Mucosa of gallbladder (tissue), 1 donor: ENCODE results near the gene TJP2. TPM values are rescaled to one million over a fixed set of nuclear protein-coding genes. Genes with fewer than 3 reads are reported as not detected.
"Not testable (repeated sequence)": the region's sequence is repeated elsewhere in the genome, so short reads cannot be mapped to it uniquely, and the experiment has no call there.

Experiments used
- DNase-seq: peaks from one replicate; pipeline ENCODE4 v3.0.0-alpha.2; 2020; ENCODE audit warnings: low spot score
- total RNA-seq: library from RNA; stranded (reverse); gene quantifications from one replicate; pipeline ENCODE4 v1.2.1, GENCODE V29; 2021
- donor health status: DM: no; HTN: no; CAD: no.

The TJP2 gene
- total RNA-seq, 1 donor from 2014 or later, result 116 TPM

- no peak for DNase-seq
Measured at GRCh38 chr9:69292078-69292477, 118.0 kb downstream of the TJP2 start.

- no peak for DNase-seq
Measured at GRCh38 chr9:69293156-69293555, 119.1 kb downstream of the TJP2 start.

GRCh38 chr9:69295872-69296552 lies 121.9 kb downstream of the TJP2 start:
- peak; percentile 12 for DNase-seq

- no peak for DNase-seq
Measured at GRCh38 chr9:69297300-69297980, 123.4 kb downstream of the TJP2 start.

GRCh38 chr9:69299315-69299714 lies 125.2 kb downstream of the TJP2 start:
- DNase-seq, result no peak

GRCh38 chr9:69299826-69300225 lies 125.7 kb downstream of the TJP2 start:
- DNase-seq, result no peak

GRCh38 chr9:69303331-69303730 lies 129.3 kb downstream of the TJP2 start:
- no peak for DNase-seq

GRCh38 chr9:69306895-69307445 lies 132.9 kb downstream of the TJP2 start:
- not testable (repeated sequence) for DNase-seq

- DNase-seq, result peak; percentile 20
Measured at GRCh38 chr9:69307446-69308205, 133.5 kb downstream of the TJP2 start.

- DNase-seq, result no peak
Measured at GRCh38 chr9:69308206-69308931, 134.3 kb downstream of the TJP2 start.

- no peak for DNase-seq
Measured at GRCh38 chr9:69313175-69313574, 139.1 kb downstream of the TJP2 start.

GRCh38 chr9:69314547-69314946 lies 140.5 kb downstream of the TJP2 start:
- no peak for DNase-seq

- DNase-seq, result no peak
Measured at GRCh38 chr9:69317081-69317480, 143.0 kb downstream of the TJP2 start.

GRCh38 chr9:69317894-69318293 lies 143.8 kb downstream of the TJP2 start:
- no peak for DNase-seq

GRCh38 chr9:69319324-69320025 lies 145.4 kb downstream of the TJP2 start:
- no peak for DNase-seq

- DNase-seq, result no peak
Measured at GRCh38 chr9:69322256-69322655, 148.2 kb downstream of the TJP2 start.

- no peak for DNase-seq
Measured at GRCh38 chr9:69323861-69324260, 149.8 kb downstream of the TJP2 start.
